ENCODE results near the gene GIT1. TPM values are rescaled to one million over a fixed set of nuclear protein-coding genes. Genes with fewer than 3 reads are reported as not detected.

GIT1 gene
- total and polyA plus RNA-seq, 9 of the 15 experiments (the other 6 are each of a cell fraction or from before 2014, with no cell fraction given) = 0.35 to 35.3 (median 17.1) TPM

DNA sequence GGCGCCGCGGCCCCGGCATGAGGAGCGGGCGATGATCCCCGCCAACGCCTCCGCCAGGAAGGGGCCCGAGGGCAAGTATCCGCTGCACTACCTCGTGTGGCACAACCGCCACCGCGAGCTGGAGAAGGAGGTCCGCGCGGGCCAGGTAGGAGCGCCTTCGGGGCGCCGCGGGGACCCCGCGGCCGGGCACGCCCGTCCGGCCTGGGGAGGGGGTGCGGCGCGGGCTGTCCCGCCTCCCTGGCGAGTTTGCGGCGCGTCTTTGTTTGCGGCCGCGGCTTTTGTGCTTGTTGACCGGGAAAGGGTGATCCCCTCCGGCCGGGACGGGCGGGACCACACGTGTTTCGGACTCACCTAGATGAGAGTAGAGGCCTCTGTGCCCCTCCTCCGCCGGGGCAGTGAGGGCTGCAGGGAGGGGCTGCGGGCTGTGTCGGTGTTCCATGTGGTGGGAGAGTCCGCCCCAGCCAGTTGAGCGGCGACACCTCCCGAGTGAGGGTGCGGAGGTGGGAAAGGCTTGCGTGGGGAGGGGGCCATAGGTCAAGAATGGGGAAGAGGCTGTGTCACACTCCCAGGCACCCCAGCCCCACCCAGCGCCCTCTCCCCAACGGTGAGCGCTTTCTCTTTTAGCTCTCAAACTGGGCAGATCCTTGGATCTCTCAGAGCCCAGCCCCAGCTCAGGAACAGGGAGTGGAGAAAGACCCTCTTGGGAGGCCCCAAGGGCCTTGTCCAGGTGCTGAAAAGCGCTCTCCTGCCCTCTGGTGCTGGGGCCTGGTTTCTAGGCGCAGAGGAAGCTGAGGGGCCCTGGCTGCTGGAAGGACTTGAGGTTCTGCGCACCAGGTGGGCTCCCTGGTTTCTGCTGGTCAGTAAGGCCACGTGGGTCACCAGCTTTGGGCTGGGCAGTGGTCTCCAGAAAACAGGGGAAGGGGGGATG lies 4.4 kb upstream of the GIT1 start:
- Histone ChIP-seq H3K4me3 (peak overlapping the region; percentile 63), H3K4me2 (ENCODE audit: insufficient read depth, low read length) (peak overlapping the region; percentile 77), H3K36me3 (ENCODE audit: control insufficient read depth, insufficient read depth, low read length) (no peaks in the 10 kb centered on the region), H3K27me3 (ENCODE audit: control insufficient read depth in 2 of 2, insufficient read depth in 2 of 2, low read length in 2 of 2) (no peaks in the 10 kb centered on the region), H3K79me2 (ENCODE audit: control insufficient read depth, insufficient read depth, low read length) (peaks cover 7% of the 10 kb centered on the region), H3K4me1 (replicated peaks in 1 of 2; ENCODE audit: control insufficient read depth in 2 of 2, insufficient read depth in 2 of 2, low read length in 2 of 2) (peaks cover 38 to 80% of the 10 kb centered on the region in 2 experiments), H3K9me3 (replicated peaks; ENCODE audit: control insufficient read depth, insufficient read depth, low read depth, low read length) (no peaks in the 10 kb centered on the region), H3K9me1 (ENCODE audit: control insufficient read depth, insufficient read depth, low read length) (peaks cover 4% of the 10 kb centered on the region), H3K9ac (ENCODE audit: insufficient read depth in 1 of 2, low read depth in 2 of 2, low read length in 2 of 2) (peak overlapping the region; percentile 32 to 91; a peak in 3 of 4 replicates), H4K20me1 (replicated peaks; ENCODE audit: control insufficient read depth, insufficient read depth, low read length) (peaks cover 12% of the 10 kb centered on the region), H2AFZ (ENCODE audit: low read depth, low read length) (peak overlapping the region; percentile 83), H3K27ac (ENCODE audit: extremely low read depth, low read depth, low read length) (peak overlapping the region; percentile 47; the same call in 1 of the 3 replicates)
- POLR2A ChIA-PET = interaction anchor here (0.6 to 1.0 kb wide), 2 partner anchors 65 to 632 kb away, joined by 4 read pairs; no protein-coding TSS in a partner anchor
- FAIRE-seq (peak; percentile 54), DNase-seq (ENCODE audit: extremely low read depth in 1 of 4, low spot score in 3 of 4) (peak; percentile 46 to 61 (median 50)), ATAC-seq (peak; percentile 21; the same call in 2 of the 3 replicates)
- BruUV-seq (replicated peaks) = TSS peak; percentile 30
- intact Hi-C loops (cut with micrococcal nuclease) (loop anchor here (2.0 to 5.0 kb wide), 2 partner anchors 202 to 223 kb away; partner anchors contain the start of gene TAOK1), in situ Hi-C loops (cut with MboI) (no loop called here)
- WGBS (ENCODE audit: insufficient coverage, low coverage, missing lambda C conversion rate) = 2% methylated on average over 42 of the region's 64 CpGs
- CTCF ChIA-PET (ENCODE audit: low intra/inter-chr PET ratio) = no interaction called here
- no peak for TF ChIP-seq CEBPG (CRISPR knock-in tag; IDR thresholded peaks at IDR 0.05)
- no peak for TF ChIP-seq CEBPG (tag; conservative IDR thresholded peaks at IDR 0.05 in 1 of 2, IDR thresholded peaks at IDR 0.05 in 1 of 2)
- no peak for TF ChIP-seq CHCHD3 (CRISPR knock-in tag; IDR thresholded peaks at IDR 0.05)
- TF ChIP-seq ZNF232 (CRISPR knock-in tag; IDR thresholded peaks at IDR 0.05) = peak; percentile 96
- no peak for TF ChIP-seq C11orf30 (IDR thresholded peaks at IDR 0.05; ENCODE audit: low read depth)
- TF ChIP-seq MAZ (CRISPR knock-in tag; conservative IDR thresholded peaks at IDR 0.05 in 1 of 2, IDR thresholded peaks at IDR 0.05 in 1 of 2) = peak in 1 of 2 experiments; percentile 92; a peak in 2 of 4 replicates
- no peak for TF ChIP-seq NONO (IDR thresholded peaks at IDR 0.05; ENCODE audit: low read depth in 2 of 2, low read length in 1 of 2)
- TF ChIP-seq TAF15 (IDR thresholded peaks at IDR 0.05; ENCODE audit: low read depth, low read length) = no peak
- TF ChIP-seq ADNP (tag; IDR thresholded peaks at IDR 0.05) = no peak
- TF ChIP-seq ZNF445 (CRISPR knock-in tag; IDR thresholded peaks at IDR 0.05; ENCODE audit: low read depth) = no peak
- no peak for TF ChIP-seq FOXK2 (conservative IDR thresholded peaks at IDR 0.05 in 1 of 2, IDR thresholded peaks at IDR 0.05 in 1 of 2; ENCODE audit: low read depth in 2 of 2)
- no peak for TF ChIP-seq ZNF197 (CRISPR knock-in tag; IDR thresholded peaks at IDR 0.05; ENCODE audit: low read depth)
- TF ChIP-seq, protein P1, sequence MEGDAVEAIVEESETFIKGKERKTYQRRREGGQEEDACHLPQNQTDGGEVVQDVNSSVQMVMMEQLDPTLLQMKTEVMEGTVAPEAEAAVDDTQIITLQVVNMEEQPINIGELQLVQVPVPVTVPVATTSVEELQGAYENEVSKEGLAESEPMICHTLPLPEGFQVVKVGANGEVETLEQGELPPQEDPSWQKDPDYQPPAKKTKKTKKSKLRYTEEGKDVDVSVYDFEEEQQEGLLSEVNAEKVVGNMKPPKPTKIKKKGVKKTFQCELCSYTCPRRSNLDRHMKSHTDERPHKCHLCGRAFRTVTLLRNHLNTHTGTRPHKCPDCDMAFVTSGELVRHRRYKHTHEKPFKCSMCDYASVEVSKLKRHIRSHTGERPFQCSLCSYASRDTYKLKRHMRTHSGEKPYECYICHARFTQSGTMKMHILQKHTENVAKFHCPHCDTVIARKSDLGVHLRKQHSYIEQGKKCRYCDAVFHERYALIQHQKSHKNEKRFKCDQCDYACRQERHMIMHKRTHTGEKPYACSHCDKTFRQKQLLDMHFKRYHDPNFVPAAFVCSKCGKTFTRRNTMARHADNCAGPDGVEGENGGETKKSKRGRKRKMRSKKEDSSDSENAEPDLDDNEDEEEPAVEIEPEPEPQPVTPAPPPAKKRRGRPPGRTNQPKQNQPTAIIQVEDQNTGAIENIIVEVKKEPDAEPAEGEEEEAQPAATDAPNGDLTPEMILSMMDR (IDR thresholded peaks at IDR 0.05 in 2 of 3, conservative IDR thresholded peaks at IDR 0.05 in 1 of 3; ENCODE audit: insufficient read depth in 2 of 3, low read depth in 1 of 3, low read length in 3 of 3) = peak; percentile 49 to 60 (median 57)
- TF ChIP-seq PCBP2 (IDR thresholded peaks at IDR 0.05; ENCODE audit: low read depth, low read length, poor library complexity, severe bottlenecking) = no peak
- TF ChIP-seq FOSL1 (tag; conservative IDR thresholded peaks at IDR 0.05) = no peak
- no peak for TF ChIP-seq L3MBTL2 (IDR thresholded peaks at IDR 0.05)
- no peak for TF ChIP-seq ZNF282 (CRISPR knock-in tag; IDR thresholded peaks at IDR 0.05)
- no peak for TF ChIP-seq WHSC1 (IDR thresholded peaks at IDR 0.05; ENCODE audit: low read length)
- TF ChIP-seq RNF2 (IDR thresholded peaks at IDR 0.05) = no peak
- TF ChIP-seq CXXC5 (CRISPR knock-in tag; IDR thresholded peaks at IDR 0.05) = peak; percentile 27; the same call in 1 of the 2 replicates
- TF ChIP-seq CHD2 (IDR thresholded peaks at IDR 0.05; ENCODE audit: low read depth, low read length) = no peak

All from K562 (cell line).